HG03039 (cell line): ENCODE results near the gene AIFM2.

Experiments used
- ATAC-seq: cut with Tn5 transposase; IDR thresholded peaks from one replicate; pipeline ENCODE4 v1.9.1; 2021; ENCODE audit warnings: mild to moderate bottlenecking, moderate library complexity; ENCODE audit not compliant: unreplicated experiment

AIFM2 gene

GRCh38 chr10:70146489-70147258 lies 14.0 kb upstream of the AIFM2 start, which contains the start of gene TYSND1:
Gene TYSND1 (minus strand): TSS chr10:70146700. CDS start chr10:70146586, 114 bp downstream.
- peak; percentile 95 for ATAC-seq

- ATAC-seq: peak; percentile 34
Observed at GRCh38 chr10:70145666-70146488, 13.3 kb upstream of the AIFM2 start.

GRCh38 chr10:70145166-70145665 lies 12.6 kb upstream of the AIFM2 start:
- ATAC-seq: peak; percentile 6

- ATAC-seq: no peak
Observed at GRCh38 chr10:70144372-70145110, 11.9 kb upstream of the AIFM2 start.

- no peak for ATAC-seq
Observed at GRCh38 chr10:70142555-70142954, 9.9 kb upstream of the AIFM2 start.

GRCh38 chr10:70140297-70140696 lies 7.7 kb upstream of the AIFM2 start:
- no peak for ATAC-seq

- no peak for ATAC-seq
Observed at GRCh38 chr10:70139997-70140250, 7.3 kb upstream of the AIFM2 start.

GRCh38 chr10:70139151-70139996 lies 6.7 kb upstream of the AIFM2 start:
- no peak for ATAC-seq

- no peak for ATAC-seq
Observed at GRCh38 chr10:70137927-70138883, 5.6 kb upstream of the AIFM2 start.

- no peak for ATAC-seq
Observed at GRCh38 chr10:70137135-70137534, 4.5 kb upstream of the AIFM2 start.

- no peak for ATAC-seq
Observed at GRCh38 chr10:70135684-70136083, 3.1 kb upstream of the AIFM2 start.

- ATAC-seq: no peak
Observed at GRCh38 chr10:70135046-70135445, 2.4 kb upstream of the AIFM2 start.

- ATAC-seq: no peak
Observed at GRCh38 chr10:70131560-70131937, 1.1 kb downstream of the AIFM2 start.

- ATAC-seq: no peak
Observed at GRCh38 chr10:70130878-70131559, 1.6 kb downstream of the AIFM2 start.

- ATAC-seq: no peak
Observed at GRCh38 chr10:70126700-70127395, 5.8 kb downstream of the AIFM2 start.

- no peak for ATAC-seq
Observed at GRCh38 chr10:70125918-70126552, 6.6 kb downstream of the AIFM2 start.

GRCh38 chr10:70124918-70125317 lies 7.7 kb downstream of the AIFM2 start:
- no peak for ATAC-seq

- no peak for ATAC-seq
Observed at GRCh38 chr10:70124415-70124814, 8.2 kb downstream of the AIFM2 start.
